Measurements from ENCODE around the gene PLEKHH3.

DNA sequence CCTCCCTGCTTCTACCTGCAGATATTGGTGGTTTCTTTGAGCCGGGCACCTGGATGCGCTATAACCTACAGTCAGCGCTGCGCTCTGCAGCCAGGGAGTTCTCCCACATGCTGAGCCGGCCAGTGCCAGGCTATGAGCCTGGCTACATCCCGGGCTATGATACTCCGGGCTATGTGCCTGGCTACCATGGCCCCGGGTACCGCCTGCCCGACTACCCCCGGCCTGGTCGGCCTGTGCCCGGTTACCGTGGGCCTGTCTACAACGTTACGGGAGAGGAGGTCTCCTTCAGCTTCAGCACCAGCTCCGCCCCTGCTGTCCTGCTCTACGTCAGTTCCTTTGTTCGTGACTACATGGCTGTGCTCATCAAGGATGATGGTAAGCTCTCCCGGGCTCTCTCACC, 18.7 kb upstream of the PLEKHH3 start:
- TF ChIP-seq, protein P1, sequence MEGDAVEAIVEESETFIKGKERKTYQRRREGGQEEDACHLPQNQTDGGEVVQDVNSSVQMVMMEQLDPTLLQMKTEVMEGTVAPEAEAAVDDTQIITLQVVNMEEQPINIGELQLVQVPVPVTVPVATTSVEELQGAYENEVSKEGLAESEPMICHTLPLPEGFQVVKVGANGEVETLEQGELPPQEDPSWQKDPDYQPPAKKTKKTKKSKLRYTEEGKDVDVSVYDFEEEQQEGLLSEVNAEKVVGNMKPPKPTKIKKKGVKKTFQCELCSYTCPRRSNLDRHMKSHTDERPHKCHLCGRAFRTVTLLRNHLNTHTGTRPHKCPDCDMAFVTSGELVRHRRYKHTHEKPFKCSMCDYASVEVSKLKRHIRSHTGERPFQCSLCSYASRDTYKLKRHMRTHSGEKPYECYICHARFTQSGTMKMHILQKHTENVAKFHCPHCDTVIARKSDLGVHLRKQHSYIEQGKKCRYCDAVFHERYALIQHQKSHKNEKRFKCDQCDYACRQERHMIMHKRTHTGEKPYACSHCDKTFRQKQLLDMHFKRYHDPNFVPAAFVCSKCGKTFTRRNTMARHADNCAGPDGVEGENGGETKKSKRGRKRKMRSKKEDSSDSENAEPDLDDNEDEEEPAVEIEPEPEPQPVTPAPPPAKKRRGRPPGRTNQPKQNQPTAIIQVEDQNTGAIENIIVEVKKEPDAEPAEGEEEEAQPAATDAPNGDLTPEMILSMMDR (optimal IDR thresholded peaks at IDR 0.05 in 1 of 3, IDR thresholded peaks at IDR 0.05 in 1 of 3, conservative IDR thresholded peaks at IDR 0.05 in 1 of 3; ENCODE audit: extremely low read depth in 1 of 3, insufficient read depth in 2 of 3, low read length in 3 of 3): no peak
- TF ChIP-seq EZH2 (IDR thresholded peaks at IDR 0.05; ENCODE audit: low read length): no peak
